ENCODE measurements around the gene AZU1.
"Not testable (repeated sequence)": the region's sequence is repeated elsewhere in the genome, so short reads cannot be mapped to it uniquely, and the experiment has no call there.

Gene AZU1

DNA sequence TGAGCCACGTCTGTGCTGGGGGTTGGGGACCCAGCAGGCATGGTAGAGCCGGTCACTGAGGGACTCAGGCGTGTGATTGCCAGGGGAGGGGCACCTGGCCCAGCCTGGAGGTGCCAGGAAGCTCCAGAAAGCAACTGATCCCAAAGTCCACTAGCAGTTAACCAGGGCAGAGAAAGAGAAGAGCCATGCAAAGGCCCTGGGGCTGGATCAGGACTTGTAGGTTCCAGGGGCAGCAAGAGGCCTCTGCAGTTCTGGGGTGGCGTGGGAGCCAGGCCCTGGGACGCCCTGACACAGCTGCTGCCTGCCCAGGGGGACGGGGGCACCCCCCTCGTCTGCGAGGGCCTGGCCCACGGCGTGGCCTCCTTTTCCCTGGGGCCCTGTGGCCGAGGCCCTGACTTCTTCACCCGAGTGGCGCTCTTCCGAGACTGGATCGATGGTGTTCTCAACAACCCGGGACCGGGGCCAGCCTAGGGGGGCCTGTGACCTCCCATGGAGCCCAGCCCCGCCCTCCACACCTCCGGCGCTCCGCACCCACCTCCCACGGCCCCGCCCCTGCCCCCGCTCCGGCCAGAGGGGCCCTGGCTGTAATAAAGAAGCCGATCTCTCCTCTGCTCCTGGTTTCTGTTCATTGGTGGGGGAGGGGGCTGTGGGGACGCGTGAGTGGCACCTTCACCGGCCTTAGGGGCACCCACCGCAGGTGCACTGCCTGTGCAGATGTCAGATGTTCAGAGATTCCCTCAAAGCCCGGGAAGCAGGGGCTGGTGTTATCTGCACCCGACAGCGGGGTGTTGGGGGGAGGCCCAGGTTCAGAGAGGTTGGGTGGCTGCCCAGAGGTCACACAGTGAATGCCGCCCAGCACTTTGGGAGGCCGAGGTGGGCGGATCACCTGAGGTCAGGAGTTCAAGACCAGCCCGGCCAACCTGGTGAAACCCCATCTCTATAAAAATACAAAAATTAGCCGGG is 4.1 kb downstream of the AZU1 start:
- DNase-seq: no peak

- no peak for DNase-seq
These were observed 6.6 kb downstream of the AZU1 start for GRCh38 chr19:834216-834615.

- no peak for DNase-seq
These were observed 7.7 kb downstream of the AZU1 start for GRCh38 chr19:835210-835810.

DNA sequence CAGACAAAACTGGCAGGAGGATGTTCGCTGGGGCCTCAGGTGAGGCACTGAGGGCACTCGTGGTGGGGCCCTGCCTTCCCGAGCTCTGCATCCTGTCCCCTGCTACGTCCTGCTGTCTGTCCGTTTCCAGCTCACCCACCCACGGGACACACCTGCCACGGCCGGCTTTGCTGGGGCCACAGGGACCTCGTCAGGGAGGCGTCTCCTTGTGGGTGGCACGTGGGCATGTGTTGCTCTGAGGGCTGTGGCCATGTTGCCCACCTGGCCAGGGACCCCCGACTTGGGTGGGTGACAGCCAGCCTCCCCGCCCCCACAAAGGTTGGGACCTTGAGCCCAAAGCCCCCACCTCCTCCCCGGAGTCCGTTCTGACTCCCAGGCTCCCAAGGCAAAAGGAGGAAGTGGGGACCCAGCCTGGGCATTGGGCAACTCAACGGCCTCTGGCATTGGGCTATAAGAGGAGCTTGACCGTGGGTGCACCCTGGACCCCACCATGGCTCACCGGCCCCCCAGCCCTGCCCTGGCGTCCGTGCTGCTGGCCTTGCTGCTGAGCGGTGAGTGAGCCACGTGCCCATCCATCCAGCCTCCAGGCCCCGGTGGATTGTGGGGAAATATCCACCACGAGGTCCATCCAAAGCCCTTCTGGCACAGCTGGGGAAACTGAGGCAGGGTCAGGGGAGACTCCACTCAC is 13.0 kb downstream of the AZU1 start, which contains the start of gene PRTN3:
Gene PRTN3, plus strand, starts transcription at position 481 of the 688 bp plus-strand sequence. Its CDS starts 10 bp downstream, at position 491.
- no peak for DNase-seq

DNA sequence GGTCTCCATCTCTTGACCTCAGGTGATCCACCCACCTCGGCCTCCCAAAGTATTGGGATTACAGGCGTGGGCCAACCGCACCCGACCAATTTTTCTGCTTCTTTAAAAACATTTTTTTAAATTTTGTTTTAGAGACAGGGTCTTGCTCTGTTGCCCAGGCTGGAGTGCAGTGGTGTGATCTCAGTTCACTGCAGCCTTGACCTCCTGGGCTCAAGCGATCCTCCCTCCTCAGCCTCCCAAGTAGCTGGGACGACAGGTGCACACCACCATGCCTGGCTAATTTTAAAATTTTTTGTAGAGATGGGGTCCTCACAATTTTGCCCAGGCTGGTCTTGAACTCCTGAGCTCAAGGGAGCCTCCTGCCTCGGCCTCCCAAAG is 15.2 kb downstream of the AZU1 start:
- DNase-seq: not testable (repeated sequence)

GRCh38 chr19:843180-843835 is 15.7 kb downstream of the AZU1 start:
- DNase-seq: no peak

GRCh38 chr19:843836-844545 is 16.4 kb downstream of the AZU1 start:
- DNase-seq: no peak

GRCh38 chr19:844546-844971 is 16.9 kb downstream of the AZU1 start:
- no peak for DNase-seq

- DNase-seq: no peak
These were observed 18.3 kb downstream of the AZU1 start for GRCh38 chr19:845707-846521.

GRCh38 chr19:848386-848921 is 20.8 kb downstream of the AZU1 start:
- DNase-seq: no peak

DNA sequence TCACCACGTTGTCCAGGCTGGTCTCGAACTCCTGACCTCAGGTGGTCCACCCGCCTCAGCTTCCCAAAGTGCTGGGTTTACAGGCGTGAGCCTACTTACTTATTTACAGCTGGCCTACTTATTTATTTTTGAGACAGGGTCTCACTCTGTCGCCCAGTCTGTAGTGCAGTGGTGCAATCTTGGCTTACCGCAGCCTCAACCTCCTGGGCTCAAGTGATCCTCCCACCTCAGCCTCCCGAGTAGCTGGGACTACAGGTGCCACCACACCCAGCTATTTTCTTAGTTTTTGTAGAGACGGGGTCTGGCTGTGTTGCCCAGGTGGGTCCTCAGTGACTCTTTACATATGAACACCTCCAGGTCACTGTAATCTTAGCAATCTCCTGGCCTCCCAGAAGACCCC is 21.6 kb downstream of the AZU1 start:
- DNase-seq: not testable (repeated sequence)

DNA sequence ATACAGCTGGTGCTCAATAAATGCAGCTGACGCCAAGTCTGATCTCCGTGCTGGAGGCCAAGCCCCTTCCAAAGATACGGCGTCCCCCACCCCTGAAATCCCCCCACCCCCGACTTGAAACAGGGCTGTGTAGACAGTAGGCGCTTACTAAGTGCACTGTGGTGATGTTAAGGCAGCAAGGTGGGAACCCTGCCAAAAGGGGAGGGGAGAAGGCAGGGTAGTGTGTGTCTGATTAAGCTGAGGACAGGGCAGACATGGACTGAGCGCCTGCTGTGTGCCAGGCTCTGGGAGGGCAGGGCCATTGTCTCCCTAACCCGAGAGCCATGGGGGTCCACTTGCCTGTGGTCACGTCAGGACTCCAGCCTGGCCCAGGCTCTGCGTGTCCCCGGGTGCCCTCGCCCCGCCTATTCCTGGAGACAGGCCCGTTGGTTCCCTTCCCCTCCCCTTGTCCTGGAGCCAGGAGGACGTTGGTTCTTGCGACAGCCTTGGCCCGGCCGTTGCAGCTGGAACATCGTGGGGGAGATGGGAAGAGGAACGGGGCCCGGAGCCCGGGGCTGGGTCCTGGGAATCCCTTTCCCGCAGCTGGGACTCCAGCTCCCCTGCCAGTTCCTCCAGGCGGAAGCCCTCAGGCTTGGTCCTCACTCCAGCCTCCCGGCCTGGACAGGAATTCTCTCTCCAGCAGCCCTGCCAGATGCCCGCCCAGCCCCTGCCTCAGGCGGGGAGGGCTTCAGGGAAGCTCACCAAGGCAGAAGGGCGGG is 22.8 kb downstream of the AZU1 start:
- no peak for DNase-seq

DNA sequence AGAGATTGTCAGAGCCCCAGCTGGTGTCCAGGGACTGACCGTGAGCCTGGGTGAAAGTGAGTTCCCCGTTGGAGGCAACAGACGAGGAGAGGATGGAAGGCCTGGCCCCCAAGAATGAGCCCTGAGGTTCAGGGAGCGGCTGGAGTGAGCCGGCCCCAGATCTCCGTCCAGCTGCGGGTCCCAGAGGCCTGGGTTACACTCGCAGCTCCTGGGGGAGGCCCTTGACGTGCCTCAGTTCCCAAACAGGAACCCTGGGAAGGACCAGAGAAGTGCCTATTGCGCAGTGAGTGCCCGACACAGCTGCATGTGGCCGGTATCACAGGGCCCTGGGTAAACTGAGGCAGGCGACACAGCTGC is 23.3 kb downstream of the AZU1 start:
- DNase-seq: no peak

DNA sequence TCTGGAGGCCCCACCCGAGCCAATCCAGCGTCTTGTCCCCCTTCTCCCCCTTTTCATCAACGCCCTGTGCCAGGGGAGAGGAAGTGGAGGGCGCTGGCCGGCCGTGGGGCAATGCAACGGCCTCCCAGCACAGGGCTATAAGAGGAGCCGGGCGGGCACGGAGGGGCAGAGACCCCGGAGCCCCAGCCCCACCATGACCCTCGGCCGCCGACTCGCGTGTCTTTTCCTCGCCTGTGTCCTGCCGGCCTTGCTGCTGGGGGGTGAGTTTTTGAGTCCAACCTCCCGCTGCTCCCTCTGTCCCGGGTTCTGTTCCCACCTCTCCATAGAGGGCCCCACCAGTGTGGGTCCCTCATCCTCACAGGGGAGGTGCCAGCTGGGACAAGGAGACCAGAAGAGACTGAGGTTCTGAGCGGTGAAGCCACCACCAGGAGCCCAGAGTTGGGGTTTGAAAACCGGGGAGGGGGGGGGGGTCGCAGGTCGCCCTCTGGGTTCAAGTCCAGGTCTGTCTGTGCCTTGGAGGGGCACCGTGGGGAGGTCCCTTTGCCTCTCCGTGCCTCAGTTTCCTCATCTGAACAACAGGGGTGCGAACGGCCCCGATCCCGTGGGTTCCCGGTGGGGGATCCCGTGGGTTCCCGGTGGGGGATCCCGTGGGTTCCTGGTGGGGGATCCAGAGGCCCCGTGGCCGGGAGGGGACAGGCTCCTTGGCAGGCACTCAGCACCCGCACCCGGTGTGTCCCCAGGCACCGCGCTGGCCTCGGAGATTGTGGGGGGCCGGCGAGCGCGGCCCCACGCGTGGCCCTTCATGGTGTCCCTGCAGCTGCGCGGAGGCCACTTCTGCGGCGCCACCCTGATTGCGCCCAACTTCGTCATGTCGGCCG is 24.7 kb downstream of the AZU1 start, which contains the start of gene ELANE:
Gene ELANE, plus strand, starts transcription at position 168 of the 878 bp plus-strand sequence. Its CDS starts 26 bp downstream, at position 194.
- no peak for DNase-seq

GRCh38 chr19:853014-853585 is 25.5 kb downstream of the AZU1 start:
- DNase-seq: no peak

- DNase-seq: not testable (repeated sequence)
These were observed 26.1 kb downstream of the AZU1 start for GRCh38 chr19:853614-854220.

DNA sequence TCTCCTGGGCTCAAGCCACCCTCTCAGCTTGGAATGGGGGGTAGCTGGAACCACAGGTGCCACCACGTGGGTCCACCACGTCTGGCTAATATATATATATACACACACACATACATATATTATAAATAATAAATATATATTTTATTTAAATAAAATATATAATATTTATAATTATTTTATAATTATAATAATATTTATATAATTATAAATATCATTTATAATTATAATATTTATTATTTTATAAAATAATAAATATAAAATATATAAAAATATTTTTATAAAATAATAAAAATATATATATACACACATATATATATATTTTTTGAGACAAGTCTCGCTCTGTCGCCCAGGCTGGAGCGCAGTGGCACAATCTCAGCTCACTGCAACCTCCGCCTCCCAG is 26.9 kb downstream of the AZU1 start:
- DNase-seq: no peak

DNA sequence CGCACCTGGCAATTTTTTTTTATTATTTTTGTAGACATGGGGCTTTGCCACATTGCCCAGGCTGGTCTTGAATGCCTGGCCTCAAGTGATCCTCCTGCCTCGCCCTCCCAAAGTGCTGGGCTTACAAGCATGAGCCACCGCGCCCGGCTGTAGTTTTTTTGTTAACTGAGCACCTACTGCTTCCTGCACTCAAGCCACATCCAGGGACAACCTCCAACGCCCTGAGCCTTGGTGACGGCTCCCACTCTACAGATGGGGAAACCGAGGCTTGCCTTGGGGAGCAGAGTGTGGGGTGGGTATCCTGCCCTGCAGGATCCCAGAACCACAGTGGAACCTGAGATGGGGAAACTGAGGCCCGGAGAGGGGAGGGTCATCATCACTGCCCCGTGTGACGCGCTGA is 27.5 kb downstream of the AZU1 start:
- no peak for DNase-seq
